Cortex of kidney (tissue), 1 donor: ENCODE measurements around the gene CCM2L.

Experiments
- DNase-seq: peaks from one replicate; lab custom pipeline; 2025; lab: John Stamatoyannopoulos, UW

Gene CCM2L

GRCh38 chr20:32010101-32010500, at the start of gene CCM2L:
Gene CCM2L, plus strand, starts transcription at chr20:32010438. Its CDS starts 17 bp downstream, at chr20:32010455.
- no peak for DNase-seq

- no peak for DNase-seq
These were observed 47.5 kb upstream of the CCM2L start for GRCh38 chr20:31962761-31963160.

GRCh38 chr20:31963889-31964288, 46.3 kb upstream of the CCM2L start:
- no peak for DNase-seq

GRCh38 chr20:31966991-31967655, 43.1 kb upstream of the CCM2L start:
- no peak for DNase-seq

- DNase-seq: no peak
These were observed 42.4 kb upstream of the CCM2L start, which contains the start of gene XKR7 for GRCh38 chr20:31967830-31968249. Gene XKR7, plus strand, starts transcription at chr20:31968151. Its CDS starts 25 bp downstream, at chr20:31968176.

- no peak for DNase-seq
These were observed 41.7 kb upstream of the CCM2L start for GRCh38 chr20:31968291-31969126.

- DNase-seq: no peak
These were observed 40.2 kb upstream of the CCM2L start for GRCh38 chr20:31969991-31970390.

- DNase-seq: no peak
These were observed 37.7 kb upstream of the CCM2L start for GRCh38 chr20:31972471-31973021.

- no peak for DNase-seq
These were observed 35.9 kb upstream of the CCM2L start for GRCh38 chr20:31974296-31974695.

GRCh38 chr20:31974951-31975487, 35.2 kb upstream of the CCM2L start:
- DNase-seq: no peak

- no peak for DNase-seq
These were observed 34.4 kb upstream of the CCM2L start for GRCh38 chr20:31975874-31976273.

- no peak for DNase-seq
These were observed 33.2 kb upstream of the CCM2L start for GRCh38 chr20:31977080-31977479.

GRCh38 chr20:31979713-31980426, 30.4 kb upstream of the CCM2L start:
- DNase-seq: no peak

GRCh38 chr20:31981784-31982183, 28.5 kb upstream of the CCM2L start:
- no peak for DNase-seq

- no peak for DNase-seq
These were observed 25.2 kb upstream of the CCM2L start for GRCh38 chr20:31984981-31985471.

GRCh38 chr20:31987744-31988143, 22.5 kb upstream of the CCM2L start:
- DNase-seq: no peak

- DNase-seq: no peak
These were observed 21.7 kb upstream of the CCM2L start for GRCh38 chr20:31988430-31989015.

- DNase-seq: no peak
These were observed 21.1 kb upstream of the CCM2L start for GRCh38 chr20:31989030-31989645.

- DNase-seq: no peak
These were observed 19.4 kb upstream of the CCM2L start for GRCh38 chr20:31990641-31991338.

GRCh38 chr20:31991339-31991705, 18.9 kb upstream of the CCM2L start:
- no peak for DNase-seq
